ENCODE data around the gene ZCCHC14. TPM values are rescaled to one million over a fixed set of nuclear protein-coding genes. Genes with fewer than 3 reads are reported as not detected.
"Not testable (repeated sequence)": the region's sequence is repeated elsewhere in the genome, so short reads cannot be mapped to it uniquely, and the experiment has no call there.

The ZCCHC14 gene
- total RNA-seq, 1 donor from 2014 or later = 11.0 TPM

DNA sequence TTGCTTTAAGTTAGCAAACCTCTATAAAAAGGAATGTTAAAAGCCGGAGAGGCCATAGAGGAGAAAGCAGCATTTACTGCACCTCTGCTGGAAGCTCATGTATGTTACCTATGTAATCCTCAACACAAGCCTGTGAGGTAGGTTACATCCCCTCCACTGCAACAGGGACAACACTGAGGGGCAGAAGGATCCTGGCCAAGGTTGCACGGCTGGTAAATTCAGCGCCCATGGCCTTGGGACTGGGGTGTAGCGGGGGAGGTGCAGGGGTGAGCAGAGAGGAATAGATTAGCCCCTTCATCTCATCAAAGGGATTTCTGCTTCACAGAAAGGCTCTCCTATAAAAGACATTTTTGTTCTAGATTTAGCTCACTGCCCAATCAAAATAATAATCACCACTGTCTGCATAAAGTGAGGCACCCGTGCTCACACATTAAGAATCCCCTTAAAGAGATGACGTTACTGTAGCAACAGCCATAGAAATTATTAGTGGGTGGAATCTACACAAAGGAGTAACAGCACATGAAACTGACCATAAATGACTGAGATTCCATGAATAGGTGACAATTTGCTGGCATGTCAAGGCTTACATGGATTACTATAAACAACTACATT lies 3.3 kb downstream of the ZCCHC14 start:
- H3K4me3 Mint-ChIP-seq = peak overlapping the region; percentile 81
- intact Hi-C loops (cut with micrococcal nuclease) = loop anchor here (5.0 to 10.0 kb wide), 2 partner anchors 182 to 385 kb away; no protein-coding TSS in a partner anchor
- H3K36me3 Mint-ChIP-seq (ENCODE audit: low read depth) = peaks cover 5% of the 10 kb centered on the region
- peaks cover 26% of the 10 kb centered on the region for H3K27me3 Mint-ChIP-seq (ENCODE audit: insufficient read depth)
- no peak for DNase-seq (ENCODE audit: low spot score)
- no peaks in the 10 kb centered on the region for H3K9me3 Mint-ChIP-seq
- H3K27ac Mint-ChIP-seq = no peak overlapping the region
- H3K4me1 Mint-ChIP-seq (ENCODE audit: low read depth) = peaks cover 54% of the 10 kb centered on the region

DNA sequence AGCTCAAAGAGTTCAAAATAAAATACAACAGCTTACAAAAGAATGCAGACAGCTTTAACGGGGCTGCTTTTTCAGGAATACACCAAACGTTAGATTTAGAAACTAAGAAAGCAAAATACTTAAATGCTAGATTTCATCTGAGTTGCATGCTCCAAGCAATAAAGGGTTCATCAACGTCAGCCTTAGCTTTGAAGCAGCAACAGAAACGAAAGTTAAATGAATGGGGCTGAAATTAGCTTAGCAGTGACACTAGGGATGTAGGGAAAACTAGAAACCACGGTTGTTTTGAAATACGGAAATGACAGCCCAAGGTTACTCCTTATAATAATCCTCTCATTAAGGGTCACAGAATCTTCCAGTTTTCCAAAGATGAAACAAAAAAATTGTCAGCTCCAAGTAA lies 3.9 kb downstream of the ZCCHC14 start:
- not testable (repeated sequence) for H3K36me3 Mint-ChIP-seq (ENCODE audit: low read depth); H3K27ac Mint-ChIP-seq; DNase-seq (ENCODE audit: low spot score); H3K4me3 Mint-ChIP-seq; H3K9me3 Mint-ChIP-seq
- Mint-ChIP-seq H3K4me1 (ENCODE audit: low read depth) (peaks cover 57% of the 10 kb centered on the region), H3K27me3 (ENCODE audit: insufficient read depth) (peaks cover 22% of the 10 kb centered on the region)
- intact Hi-C loops (cut with micrococcal nuclease) = loop anchor here (5.0 kb wide), 1 partner anchor 182 kb away; no protein-coding TSS in a partner anchor

DNA sequence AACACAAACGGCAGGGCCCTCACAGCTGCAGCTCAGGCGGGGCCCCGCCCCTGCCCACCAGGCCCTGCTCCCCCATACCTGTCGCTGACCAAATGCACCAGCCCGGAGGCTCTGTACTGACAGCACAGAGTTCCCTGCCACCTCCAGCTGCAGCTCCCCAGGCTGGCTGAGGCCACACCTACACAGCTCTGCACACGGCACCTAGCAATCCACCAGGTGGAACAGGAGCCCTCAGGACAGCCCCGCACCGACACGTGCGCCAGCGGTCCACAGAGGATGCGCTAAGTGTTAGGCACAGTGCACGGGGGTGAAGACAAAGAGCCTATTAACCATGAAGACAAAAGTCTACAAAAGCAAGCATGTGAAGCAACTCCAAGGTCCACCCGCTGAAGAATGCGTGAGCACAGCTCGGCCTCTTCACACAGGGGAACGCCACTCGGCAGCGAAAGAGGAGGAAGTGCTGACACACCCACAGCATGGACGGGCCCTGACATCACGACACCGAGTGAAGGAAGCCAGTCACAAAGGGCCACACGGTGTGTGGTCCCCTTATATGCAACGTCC lies 5.4 kb downstream of the ZCCHC14 start:
- no peak overlapping the region for H3K4me3 Mint-ChIP-seq
- H3K36me3 Mint-ChIP-seq (ENCODE audit: low read depth) = peaks cover 11% of the 10 kb centered on the region
- DNase-seq (ENCODE audit: low spot score) = no peak
- peaks cover 48% of the 10 kb centered on the region for H3K4me1 Mint-ChIP-seq (ENCODE audit: low read depth)
- H3K9me3 Mint-ChIP-seq = no peaks in the 10 kb centered on the region
- H3K27ac Mint-ChIP-seq = no peak overlapping the region
- intact Hi-C loops (cut with micrococcal nuclease) = loop anchor here (5.0 kb wide), 1 partner anchor 180 kb away; no protein-coding TSS in a partner anchor
- peaks cover 19% of the 10 kb centered on the region for H3K27me3 Mint-ChIP-seq (ENCODE audit: insufficient read depth)

DNA sequence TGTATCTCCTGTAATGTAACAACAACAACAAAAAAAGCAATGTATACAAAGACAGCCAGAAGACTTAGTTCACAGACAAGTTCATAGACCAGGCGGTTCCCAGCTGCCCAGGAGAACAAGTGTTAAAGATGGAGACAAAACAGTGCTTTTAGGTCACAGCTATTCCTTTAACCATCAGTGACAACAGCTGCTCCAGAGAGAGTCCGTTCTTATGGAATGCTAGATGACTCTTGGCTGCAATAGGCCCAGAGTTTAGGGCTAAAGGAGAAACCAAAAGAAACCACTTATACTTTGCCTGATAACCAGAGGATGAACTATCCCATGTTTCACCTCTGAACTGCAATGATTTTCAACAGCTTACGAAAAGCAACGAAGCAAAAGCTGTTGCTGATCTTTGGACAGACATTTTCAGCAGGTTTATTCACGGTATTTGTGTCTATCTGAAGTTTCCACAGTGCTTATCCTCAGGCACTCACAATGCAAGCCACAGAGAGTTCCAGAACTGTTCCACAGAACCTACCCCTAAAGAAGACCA lies 6.0 kb downstream of the ZCCHC14 start:
- DNase-seq (ENCODE audit: low spot score) = no peak
- intact Hi-C loops (cut with micrococcal nuclease) = loop anchor here (5.0 kb wide), 1 partner anchor 179 kb away; no protein-coding TSS in a partner anchor
- Mint-ChIP-seq H3K4me3 (no peak overlapping the region), H3K4me1 (ENCODE audit: low read depth) (peaks cover 54% of the 10 kb centered on the region), H3K36me3 (ENCODE audit: low read depth) (peaks cover 13% of the 10 kb centered on the region), H3K27ac (no peak overlapping the region), H3K27me3 (ENCODE audit: insufficient read depth) (peaks cover 22% of the 10 kb centered on the region), H3K9me3 (no peaks in the 10 kb centered on the region)

DNA sequence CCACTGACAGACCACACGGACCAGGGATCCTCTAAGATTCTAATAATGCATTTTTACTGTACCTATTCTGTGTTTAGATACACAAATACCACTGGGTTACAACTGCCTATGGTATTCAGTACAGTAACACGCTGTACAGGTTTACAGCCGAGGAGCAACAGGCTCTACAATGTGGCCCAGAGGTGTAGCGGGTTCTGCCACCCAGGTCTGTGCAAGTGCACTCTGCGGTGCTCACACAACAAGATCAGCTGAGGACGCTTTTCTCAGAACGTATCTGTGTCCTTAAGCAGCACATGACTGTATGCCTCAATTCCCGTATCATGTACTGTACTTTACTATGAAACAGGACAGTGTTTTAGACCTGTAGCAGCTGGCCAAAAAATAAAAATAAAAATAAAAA lies 6.5 kb downstream of the ZCCHC14 start:
- peak overlapping the region; percentile 65 for H3K27ac Mint-ChIP-seq
- peaks cover 22% of the 10 kb centered on the region for H3K27me3 Mint-ChIP-seq (ENCODE audit: insufficient read depth)
- no peak for DNase-seq (ENCODE audit: low spot score)
- peaks cover 13% of the 10 kb centered on the region for H3K36me3 Mint-ChIP-seq (ENCODE audit: low read depth)
- no peak overlapping the region for H3K4me3 Mint-ChIP-seq
- intact Hi-C loops (cut with micrococcal nuclease) = loop anchor here (5.0 kb wide), 1 partner anchor 179 kb away; no protein-coding TSS in a partner anchor
- peaks cover 56% of the 10 kb centered on the region for H3K4me1 Mint-ChIP-seq (ENCODE audit: low read depth)
- no peaks in the 10 kb centered on the region for H3K9me3 Mint-ChIP-seq

DNA sequence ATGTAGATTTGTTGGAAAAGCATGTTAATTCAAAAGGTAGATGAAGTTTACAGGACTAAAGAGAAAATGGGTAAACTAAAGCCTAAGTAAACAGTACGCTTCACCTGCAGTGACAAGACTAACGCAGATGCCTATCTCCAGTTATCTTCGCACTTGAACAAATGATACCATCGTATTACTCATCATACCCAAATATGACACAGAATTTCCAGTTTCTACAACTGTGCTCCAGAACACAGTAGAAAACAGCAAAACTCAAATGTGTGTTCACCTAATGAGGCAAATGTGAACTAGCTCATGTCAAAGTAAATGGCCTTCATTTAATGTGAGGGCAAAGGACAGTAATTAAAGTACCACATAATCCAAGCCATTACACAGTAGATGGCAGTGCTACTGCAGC lies 7.0 kb downstream of the ZCCHC14 start:
- Mint-ChIP-seq H3K4me3 (peak overlapping the region; percentile 37), H3K27me3 (ENCODE audit: insufficient read depth) (peaks cover 20% of the 10 kb centered on the region), H3K27ac (peak overlapping the region; percentile 65), H3K36me3 (ENCODE audit: low read depth) (peaks cover 13% of the 10 kb centered on the region), H3K4me1 (ENCODE audit: low read depth) (peaks cover 55% of the 10 kb centered on the region)
- H3K9me3 Mint-ChIP-seq; DNase-seq (ENCODE audit: low spot score): not testable (repeated sequence)
- intact Hi-C loops (cut with micrococcal nuclease) = loop anchor here (1.0 to 5.0 kb wide), 3 partner anchors 21 to 178 kb away; no protein-coding TSS in a partner anchor

DNA sequence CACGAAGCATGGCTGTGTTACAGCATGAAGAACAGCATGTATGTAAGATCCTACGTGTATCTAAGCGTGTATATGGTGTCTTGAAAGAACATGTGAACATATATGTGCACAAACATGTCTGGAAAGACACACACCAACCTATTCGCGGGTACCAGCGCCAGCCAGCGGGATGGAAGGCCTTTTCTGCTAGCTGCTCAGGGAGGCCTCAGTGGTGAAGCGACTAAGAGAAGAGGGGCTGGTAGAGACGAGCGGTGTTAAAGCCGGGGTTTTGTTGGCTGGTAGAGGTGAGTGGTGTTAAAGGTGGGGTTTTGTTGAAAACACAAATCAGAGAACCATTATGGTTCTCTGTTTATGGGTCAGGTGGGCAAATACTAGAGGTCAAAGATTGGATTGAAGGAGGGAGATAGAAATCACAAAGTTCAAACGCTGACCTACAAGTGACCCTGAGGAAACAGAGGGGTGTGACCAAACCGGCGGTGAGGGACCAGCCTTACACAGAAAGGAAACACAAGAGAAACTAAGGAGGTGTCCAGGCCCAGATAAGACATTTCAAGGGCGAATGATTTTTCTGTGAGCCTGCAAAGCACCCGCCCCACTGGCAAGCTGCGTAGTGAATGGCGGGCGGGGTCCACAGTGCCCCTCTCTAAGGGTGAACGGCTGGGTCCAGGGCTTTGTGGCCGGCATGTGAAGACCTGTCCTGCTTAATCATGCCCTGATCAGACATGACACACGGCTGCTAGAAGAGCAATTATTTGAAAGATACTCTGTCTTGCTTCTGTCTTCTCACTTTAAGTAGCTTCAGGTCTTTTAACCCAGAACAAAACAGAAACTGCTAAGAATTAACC lies 8.1 kb downstream of the ZCCHC14 start:
- H3K9me3 Mint-ChIP-seq = no peaks in the 10 kb centered on the region
- H3K4me1 Mint-ChIP-seq (ENCODE audit: low read depth) = peaks cover 44% of the 10 kb centered on the region
- H3K4me3 Mint-ChIP-seq = no peak overlapping the region
- peak overlapping the region; percentile 52 for H3K27ac Mint-ChIP-seq
- intact Hi-C loops (cut with micrococcal nuclease) = loop anchor here (1.0 to 5.0 kb wide), 3 partner anchors 20 to 177 kb away; no protein-coding TSS in a partner anchor
- H3K36me3 Mint-ChIP-seq (ENCODE audit: low read depth) = peaks cover 11% of the 10 kb centered on the region
- H3K27me3 Mint-ChIP-seq (ENCODE audit: insufficient read depth) = peaks cover 16% of the 10 kb centered on the region
- DNase-seq (ENCODE audit: low spot score) = no peak

DNA sequence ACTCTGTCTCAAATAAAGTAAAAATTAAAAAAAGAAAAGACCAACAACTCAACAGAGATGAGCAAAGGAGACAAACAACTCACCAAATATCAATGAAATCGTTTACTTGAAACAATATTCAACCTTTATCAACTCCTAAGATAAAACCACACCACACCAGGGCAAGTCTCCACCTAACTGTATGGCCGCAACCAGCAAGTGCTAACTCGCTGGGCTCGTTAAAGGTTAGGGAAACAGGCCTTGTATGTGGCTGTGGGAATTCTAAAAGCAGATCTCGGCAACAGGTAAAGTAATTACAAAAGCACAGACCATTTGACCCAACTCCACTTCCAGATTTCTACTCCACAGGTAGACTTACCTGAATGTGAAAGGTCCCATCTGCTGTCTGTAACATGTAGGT lies 9.3 kb downstream of the ZCCHC14 start:
- DNase-seq (ENCODE audit: low spot score) = no peak
- Mint-ChIP-seq H3K4me1 (ENCODE audit: low read depth) (peaks cover 32% of the 10 kb centered on the region), H3K4me3 (no peak overlapping the region), H3K27me3 (ENCODE audit: insufficient read depth) (peaks cover 8% of the 10 kb centered on the region), H3K27ac (no peak overlapping the region), H3K9me3 (no peaks in the 10 kb centered on the region), H3K36me3 (ENCODE audit: low read depth) (peaks cover 9% of the 10 kb centered on the region)
- intact Hi-C loops (cut with micrococcal nuclease) = no loop called here

DNA sequence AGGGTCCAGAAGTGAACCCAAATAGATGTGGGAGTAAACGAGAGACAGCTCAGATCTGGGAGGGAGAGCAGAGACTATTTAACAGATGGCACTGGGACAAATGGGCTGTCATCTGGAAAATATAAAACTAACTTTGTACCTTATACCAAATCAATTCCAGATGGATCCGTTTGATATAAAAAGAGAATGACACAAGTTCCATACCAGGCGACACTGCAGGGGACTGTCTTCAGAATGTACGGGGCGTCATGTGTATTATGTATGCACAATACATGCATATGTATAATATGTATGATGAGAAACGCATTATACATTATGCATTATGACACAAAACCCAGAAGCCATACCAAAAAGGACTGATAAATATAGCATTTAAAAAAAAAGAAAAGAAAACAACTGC lies 10.2 kb downstream of the ZCCHC14 start:
- H3K27me3 Mint-ChIP-seq (ENCODE audit: insufficient read depth); H3K27ac Mint-ChIP-seq; H3K36me3 Mint-ChIP-seq (ENCODE audit: low read depth); DNase-seq (ENCODE audit: low spot score); H3K9me3 Mint-ChIP-seq; intact Hi-C loops (cut with micrococcal nuclease); H3K4me3 Mint-ChIP-seq: not testable (repeated sequence)
- H3K4me1 Mint-ChIP-seq (ENCODE audit: low read depth) = peaks cover 32% of the 10 kb centered on the region

DNA sequence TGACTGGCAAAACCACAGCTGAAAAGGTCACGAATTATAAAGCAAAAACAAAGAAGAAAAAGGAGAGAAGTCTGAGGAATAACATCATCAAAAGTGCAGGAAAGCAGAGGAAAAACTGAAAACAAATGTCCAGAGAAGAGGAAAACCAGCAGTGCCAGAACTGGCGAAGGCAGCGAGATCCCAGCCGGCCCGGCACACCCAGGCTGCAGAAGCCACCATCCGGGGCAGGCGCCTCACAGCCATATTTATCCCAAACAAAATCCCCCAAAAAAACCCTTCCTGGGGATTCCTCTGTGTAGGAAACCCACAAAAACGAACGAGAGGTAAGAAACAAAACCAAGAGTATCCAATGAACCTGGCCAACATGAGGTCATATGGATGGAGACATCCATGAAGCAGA lies 10.6 kb downstream of the ZCCHC14 start:
- H3K9me3 Mint-ChIP-seq = no peaks in the 10 kb centered on the region
- intact Hi-C loops (cut with micrococcal nuclease) = no loop called here
- peaks cover 7% of the 10 kb centered on the region for H3K27me3 Mint-ChIP-seq (ENCODE audit: insufficient read depth)
- H3K27ac Mint-ChIP-seq = no peak overlapping the region
- peaks cover 32% of the 10 kb centered on the region for H3K4me1 Mint-ChIP-seq (ENCODE audit: low read depth)
- H3K36me3 Mint-ChIP-seq (ENCODE audit: low read depth) = peaks cover 9% of the 10 kb centered on the region
- DNase-seq (ENCODE audit: low spot score) = no peak
- H3K4me3 Mint-ChIP-seq = no peak overlapping the region

DNA sequence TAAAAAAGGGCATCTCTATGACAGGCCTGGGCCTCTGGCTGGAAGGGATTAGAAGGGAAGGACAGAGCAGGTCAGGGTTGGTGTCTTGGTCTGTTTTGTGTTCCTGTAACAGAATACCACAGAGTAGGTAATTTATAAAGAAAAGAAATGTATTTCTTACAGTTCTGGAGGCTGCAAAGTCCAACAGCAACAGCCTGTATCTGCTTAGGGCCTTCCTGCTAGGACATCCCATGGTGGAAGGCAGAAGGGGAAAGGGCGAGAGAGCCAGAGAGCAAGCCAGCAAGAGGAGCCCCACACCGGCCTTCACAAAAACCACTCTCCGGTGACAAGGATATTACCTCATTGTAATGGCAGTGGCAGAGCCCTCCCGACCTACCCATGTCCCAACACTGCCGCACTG lies 11.1 kb downstream of the ZCCHC14 start:
- DNase-seq (ENCODE audit: low spot score); H3K36me3 Mint-ChIP-seq (ENCODE audit: low read depth); H3K27ac Mint-ChIP-seq; intact Hi-C loops (cut with micrococcal nuclease); H3K9me3 Mint-ChIP-seq; H3K27me3 Mint-ChIP-seq (ENCODE audit: insufficient read depth); H3K4me3 Mint-ChIP-seq: not testable (repeated sequence)
- H3K4me1 Mint-ChIP-seq (ENCODE audit: low read depth) = peaks cover 32% of the 10 kb centered on the region

DNA sequence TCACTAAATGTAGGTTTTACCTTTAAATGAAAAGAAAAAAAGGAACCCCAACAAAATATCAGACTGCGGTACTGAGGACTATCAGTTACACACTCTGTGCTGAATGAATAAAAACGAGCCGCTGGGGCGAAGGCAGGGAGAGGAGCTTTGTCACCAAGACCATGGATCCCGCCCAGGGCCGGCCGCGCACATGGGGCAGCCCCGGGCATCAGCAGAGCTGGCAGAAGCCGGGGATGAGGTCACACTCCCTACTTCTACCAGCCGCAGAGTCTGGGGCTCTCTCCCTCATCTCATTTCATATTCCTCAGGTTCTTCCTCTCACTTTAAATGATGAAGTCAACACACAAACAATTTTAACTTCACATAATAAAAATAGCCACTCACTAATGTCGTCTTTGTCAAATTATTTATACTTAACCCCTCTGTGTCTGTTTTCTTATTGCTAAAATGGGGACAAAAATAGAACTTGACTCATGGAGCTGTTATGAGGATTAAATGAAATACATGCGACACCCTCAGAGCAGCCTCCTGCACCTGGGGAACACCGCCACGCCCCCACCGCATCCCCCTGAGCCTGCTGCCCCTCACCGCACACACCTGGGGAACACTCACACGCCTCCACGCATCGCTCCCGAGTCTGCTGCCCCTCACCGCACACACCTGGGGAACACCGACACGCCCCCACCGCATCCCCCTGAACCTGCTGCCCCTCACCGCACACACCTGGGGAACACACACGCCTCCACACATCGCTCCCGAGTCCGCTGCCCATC lies 15.4 kb downstream of the ZCCHC14 start:
- not testable (repeated sequence) for H3K36me3 Mint-ChIP-seq (ENCODE audit: low read depth); H3K4me3 Mint-ChIP-seq

More for the DNA sequence above, 15.4 kb downstream of the ZCCHC14 start:
- H3K27ac Mint-ChIP-seq; H3K27me3 Mint-ChIP-seq (ENCODE audit: insufficient read depth); H3K4me1 Mint-ChIP-seq (ENCODE audit: low read depth); H3K9me3 Mint-ChIP-seq; intact Hi-C loops (cut with micrococcal nuclease); DNase-seq (ENCODE audit: low spot score): not testable (repeated sequence)

All from activated T-helper 1 cell treated with anti-CD3 and anti-CD28 coated beads, Interleukin-12 subunit alpha, Interleukin-12 subunit beta, Interleukin-2, Interleukin-4 antibody, amounts not matched to agents 30 ng/mL and 10 ng/mL and 1 ng/mL, durations not matched to agents 14 hours and 24 hours and 36 hours (primary cell).